Panc1 (cell line): ENCODE measurements around the gene IPO11. TPM values are rescaled to one million over a fixed set of nuclear protein-coding genes. Genes with fewer than 3 reads are reported as not detected.

ENCODE experiments used
- ATAC-seq: fragments of 200-7000 bp; cut with Tn5 transposase; 2 replicates; pipeline ENCODE4 v1.9.1; 2020; ENCODE audit warnings: mild to moderate bottlenecking, moderate library complexity
- BruUV-seq: library from RNA; stranded (reverse); fragments of 400-500 nt; replicated peaks from 2 replicates; lab custom pipeline; 2021; lab: Mats Ljungman, UMichigan
- CTCF ChIA-PET: fragments of 300-600 bp; sonication (Branson Sonifier 250); formaldehyde crosslinking; loops from one replicate; lab custom pipeline; 2022; ENCODE audit warnings: antibody characterized with exemption; lab: Charles Lee
- POLR2A ChIA-PET: fragments of 300-600 bp; sonication (Branson Sonifier 250); formaldehyde crosslinking; loops from one replicate; lab custom pipeline; 2022; ENCODE audit warnings: antibody characterized with exemption; lab: Charles Lee
- DNase-seq: peaks from one replicate; pipeline ENCODE4 v3.0.0-alpha.2; 2010; ENCODE audit warnings: low read depth, low spot score
- H3K27ac ChIP-seq: 2 replicates; pipeline ENCODE4 v1.5.1; 2011; ENCODE audit warnings: mild to moderate bottlenecking, low read length, inconsistent platforms
- H3K27me3 ChIP-seq: fragments of 200-500 bp; sonication (Bioruptor generic); 2 replicates; pipeline ENCODE4 v1.6.0; 2014; ENCODE audit warnings: low read length, inconsistent platforms; ENCODE audit not compliant: control insufficient read depth, insufficient read depth
- H3K36me3 ChIP-seq: fragments of 200-500 bp; sonication (Bioruptor generic); 2 replicates; pipeline ENCODE4 v1.5.1; 2014; ENCODE audit warnings: inconsistent platforms, mild to moderate bottlenecking, low read length, moderate library complexity; ENCODE audit not compliant: control insufficient read depth, insufficient read depth
- H3K4me1 ChIP-seq: 2 replicates; pipeline ENCODE4 v1.5.1; 2011; ENCODE audit warnings: inconsistent platforms, mild to moderate bottlenecking, low read length, moderate library complexity; ENCODE audit not compliant: control insufficient read depth, insufficient read depth
- H3K4me3 ChIP-seq, 2 experiments: 2 replicates each; pipeline ENCODE4 v1.5.1; 2011 to 2012; ENCODE audit warnings: low read depth in 2 of 2, low read length in 2 of 2, mild to moderate bottlenecking in 2 of 2, inconsistent platforms in 1 of 2, moderate library complexity in 1 of 2
- H3K9me3 ChIP-seq: fragments of 200-500 bp; sonication (Bioruptor generic); 2 replicates; pipeline ENCODE4 v1.5.1; 2014; ENCODE audit warnings: low read depth, mild to moderate bottlenecking, inconsistent platforms, low read length, moderate library complexity; ENCODE audit not compliant: control insufficient read depth, insufficient read depth
- POLR2AphosphoS5 ChIP-seq: IDR thresholded peaks from 2 replicates; pipeline ENCODE4 v1.6.1; 2012; ENCODE audit warnings: mild to moderate bottlenecking, low read depth, low read length, moderate library complexity
- SIN3A ChIP-seq: IDR thresholded peaks from 2 replicates; pipeline ENCODE4 v1.6.1; 2012; ENCODE audit warnings: low read depth, mild to moderate bottlenecking, low read length, moderate library complexity, borderline replicate concordance; ENCODE audit not compliant: insufficient read depth
- TCF7L2 ChIP-seq: IDR thresholded peaks from 2 replicates; pipeline ENCODE4 v1.6.1; 2011; ENCODE audit warnings: mild to moderate bottlenecking, low read depth, low read length, inconsistent platforms
- in situ Hi-C: cut with HindIII; loops from 2 replicates; pipeline ENCODE4 v1.10.0; 2016; ENCODE audit warnings: low sequenced_read_pairs, low pct_unique_long_range_greater_than_20kb
- intact Hi-C: fragments of 100-400 bp; cut with micrococcal nuclease; formaldehyde crosslinking; loops from one replicate; pipeline ENCODE4 v1.10.0; 2022; ENCODE audit not compliant: unreplicated experiment
- total RNA-seq: library from RNA; stranded (reverse); gene quantifications from one replicate; pipeline ENCODE4 v1.2.1, GENCODE V29; 2021; ENCODE audit not compliant: unreplicated experiment
- TF ChIP-seq, protein P1 (sequence below): fragments of 450-650 bp; IDR thresholded peaks from 2 replicates; pipeline ENCODE4 v1.5.1; 2017; ENCODE audit warnings: mild to moderate bottlenecking
- TF ChIP-seq, protein P2 (sequence below), 2 experiments: IDR thresholded peaks; 2 replicates each; pipeline ENCODE4 v1.6.1; 2011 to 2012; ENCODE audit warnings: low read depth in 2 of 2, control low read depth in 1 of 2, low read length in 1 of 2, mild to moderate bottlenecking in 1 of 2, moderate library complexity in 1 of 2; ENCODE audit not compliant: insufficient read depth in 1 of 2

The IPO11 gene
- total RNA-seq, 1 experiment from 2014 or later: 39.8 TPM

DNA sequence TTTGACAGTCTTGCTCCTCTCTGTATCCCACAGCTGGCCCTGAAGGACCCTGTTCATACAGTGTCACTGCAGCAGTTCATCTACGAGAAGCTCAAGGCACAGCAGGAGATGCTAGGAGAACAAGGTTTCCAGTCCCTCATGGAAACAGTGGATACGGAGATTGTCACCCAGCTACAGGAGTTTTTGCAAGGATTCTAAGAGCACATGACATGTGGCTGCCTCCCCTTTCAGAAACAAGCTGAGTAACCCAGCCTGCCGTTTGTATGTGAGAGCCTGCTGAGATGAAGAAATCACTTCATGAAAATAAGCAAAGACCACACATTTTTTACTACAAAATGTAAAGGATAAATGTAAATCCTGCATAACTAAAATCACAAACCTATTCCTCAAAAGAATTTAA is 214.6 kb downstream of the IPO11 start:
- H3K27ac ChIP-seq: no peak overlapping the region
- H3K27me3 ChIP-seq: no peaks in the 10 kb centered on the region
- POLR2A ChIA-PET: interaction anchor here (0.5 kb wide), 1 partner anchor 1468 kb away, joined by 3 read pairs; no protein-coding TSS in a partner anchor
- H3K4me1 ChIP-seq: no peaks in the 10 kb centered on the region
- H3K36me3 ChIP-seq: peaks cover 2% of the 10 kb centered on the region; the same call in 1 of the 2 replicates
- TF ChIP-seq SIN3A (no peak), POLR2AphosphoS5 (no peak)
- no TSS peak for BruUV-seq
- ATAC-seq (no peak), DNase-seq (no peak)
- no peak overlapping the region for H3K4me3 ChIP-seq
- in situ Hi-C loops (no loop called here), intact Hi-C loops (no loop called here)
- no peaks in the 10 kb centered on the region for H3K9me3 ChIP-seq
- CTCF ChIA-PET: no interaction called here

DNA sequence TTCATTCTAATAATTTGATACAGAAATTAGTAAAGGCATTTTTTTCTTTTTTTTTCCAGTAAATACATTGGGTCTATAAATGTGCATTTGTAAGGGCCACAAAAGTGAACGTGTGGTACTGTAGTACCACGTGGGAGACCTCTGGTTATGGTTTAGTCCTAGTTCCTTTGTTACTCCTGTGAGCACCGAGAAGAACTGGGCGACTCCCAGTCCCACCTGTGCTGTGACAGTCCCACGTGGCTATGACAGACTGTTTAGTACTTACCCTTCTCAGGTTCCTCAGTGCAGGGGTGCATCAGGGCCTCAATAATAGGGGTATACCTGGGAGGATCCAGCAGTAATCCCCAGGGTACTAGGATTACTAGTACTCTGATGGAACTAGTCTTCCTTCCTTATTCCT is 215.3 kb downstream of the IPO11 start:
- Histone ChIP-seq H3K27ac (no peak overlapping the region), H3K4me3 (no peak overlapping the region), H3K27me3 (no peaks in the 10 kb centered on the region), H3K4me1 (no peaks in the 10 kb centered on the region), H3K36me3 (peaks cover 2% of the 10 kb centered on the region; the same call in 1 of the 2 replicates), H3K9me3 (no peaks in the 10 kb centered on the region)
- DNase-seq: no peak
- POLR2A ChIA-PET: no interaction called here
- no peak for ATAC-seq
- no TSS peak for BruUV-seq
- in situ Hi-C loops (no loop called here), intact Hi-C loops (no loop called here)
- CTCF ChIA-PET: no interaction called here
- TF ChIP-seq SIN3A: no peak
- TF ChIP-seq TCF7L2: no peak
- TF ChIP-seq, protein P1, sequence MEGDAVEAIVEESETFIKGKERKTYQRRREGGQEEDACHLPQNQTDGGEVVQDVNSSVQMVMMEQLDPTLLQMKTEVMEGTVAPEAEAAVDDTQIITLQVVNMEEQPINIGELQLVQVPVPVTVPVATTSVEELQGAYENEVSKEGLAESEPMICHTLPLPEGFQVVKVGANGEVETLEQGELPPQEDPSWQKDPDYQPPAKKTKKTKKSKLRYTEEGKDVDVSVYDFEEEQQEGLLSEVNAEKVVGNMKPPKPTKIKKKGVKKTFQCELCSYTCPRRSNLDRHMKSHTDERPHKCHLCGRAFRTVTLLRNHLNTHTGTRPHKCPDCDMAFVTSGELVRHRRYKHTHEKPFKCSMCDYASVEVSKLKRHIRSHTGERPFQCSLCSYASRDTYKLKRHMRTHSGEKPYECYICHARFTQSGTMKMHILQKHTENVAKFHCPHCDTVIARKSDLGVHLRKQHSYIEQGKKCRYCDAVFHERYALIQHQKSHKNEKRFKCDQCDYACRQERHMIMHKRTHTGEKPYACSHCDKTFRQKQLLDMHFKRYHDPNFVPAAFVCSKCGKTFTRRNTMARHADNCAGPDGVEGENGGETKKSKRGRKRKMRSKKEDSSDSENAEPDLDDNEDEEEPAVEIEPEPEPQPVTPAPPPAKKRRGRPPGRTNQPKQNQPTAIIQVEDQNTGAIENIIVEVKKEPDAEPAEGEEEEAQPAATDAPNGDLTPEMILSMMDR: no peak
- TF ChIP-seq, protein P2, sequence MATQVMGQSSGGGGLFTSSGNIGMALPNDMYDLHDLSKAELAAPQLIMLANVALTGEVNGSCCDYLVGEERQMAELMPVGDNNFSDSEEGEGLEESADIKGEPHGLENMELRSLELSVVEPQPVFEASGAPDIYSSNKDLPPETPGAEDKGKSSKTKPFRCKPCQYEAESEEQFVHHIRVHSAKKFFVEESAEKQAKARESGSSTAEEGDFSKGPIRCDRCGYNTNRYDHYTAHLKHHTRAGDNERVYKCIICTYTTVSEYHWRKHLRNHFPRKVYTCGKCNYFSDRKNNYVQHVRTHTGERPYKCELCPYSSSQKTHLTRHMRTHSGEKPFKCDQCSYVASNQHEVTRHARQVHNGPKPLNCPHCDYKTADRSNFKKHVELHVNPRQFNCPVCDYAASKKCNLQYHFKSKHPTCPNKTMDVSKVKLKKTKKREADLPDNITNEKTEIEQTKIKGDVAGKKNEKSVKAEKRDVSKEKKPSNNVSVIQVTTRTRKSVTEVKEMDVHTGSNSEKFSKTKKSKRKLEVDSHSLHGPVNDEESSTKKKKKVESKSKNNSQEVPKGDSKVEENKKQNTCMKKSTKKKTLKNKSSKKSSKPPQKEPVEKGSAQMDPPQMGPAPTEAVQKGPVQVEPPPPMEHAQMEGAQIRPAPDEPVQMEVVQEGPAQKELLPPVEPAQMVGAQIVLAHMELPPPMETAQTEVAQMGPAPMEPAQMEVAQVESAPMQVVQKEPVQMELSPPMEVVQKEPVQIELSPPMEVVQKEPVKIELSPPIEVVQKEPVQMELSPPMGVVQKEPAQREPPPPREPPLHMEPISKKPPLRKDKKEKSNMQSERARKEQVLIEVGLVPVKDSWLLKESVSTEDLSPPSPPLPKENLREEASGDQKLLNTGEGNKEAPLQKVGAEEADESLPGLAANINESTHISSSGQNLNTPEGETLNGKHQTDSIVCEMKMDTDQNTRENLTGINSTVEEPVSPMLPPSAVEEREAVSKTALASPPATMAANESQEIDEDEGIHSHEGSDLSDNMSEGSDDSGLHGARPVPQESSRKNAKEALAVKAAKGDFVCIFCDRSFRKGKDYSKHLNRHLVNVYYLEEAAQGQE (IDR thresholded peaks at IDR 0.05; ENCODE audit: insufficient read depth in 1 of 2, low read depth in 2 of 2, low read length in 1 of 2): no peak
- no peak for TF ChIP-seq POLR2AphosphoS5

DNA sequence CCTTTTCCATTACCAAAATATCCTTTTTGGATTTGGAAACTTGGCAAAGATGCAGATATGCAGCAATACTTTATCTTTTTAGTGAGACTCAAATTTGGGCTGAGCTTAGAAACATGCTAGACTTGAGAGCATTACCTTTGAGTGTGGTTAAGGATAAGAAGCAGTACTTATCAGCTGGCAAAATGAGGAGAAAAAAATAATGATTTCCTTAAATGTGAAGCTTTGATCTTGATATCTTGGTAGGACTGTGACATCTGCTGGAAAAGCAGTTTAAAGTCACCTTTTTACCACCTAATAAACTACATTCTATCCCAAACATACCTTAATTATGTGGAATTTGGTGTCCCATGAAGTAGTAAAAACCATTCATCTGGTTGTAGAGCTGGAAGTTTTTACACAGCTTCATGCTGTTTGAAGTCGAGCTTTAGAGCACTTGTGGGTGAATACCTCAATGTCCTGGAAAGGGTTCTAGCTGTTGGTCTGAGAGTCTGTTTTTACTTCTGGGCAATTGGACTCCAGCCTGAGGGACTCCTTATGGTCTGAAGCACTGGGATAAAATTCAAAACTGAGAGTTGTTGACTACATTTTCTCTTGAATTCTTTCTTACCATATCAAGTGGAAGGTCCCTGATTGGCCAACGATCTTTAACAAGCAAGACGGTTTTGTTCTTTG is 219.5 kb downstream of the IPO11 start:
- no peak overlapping the region for H3K27ac ChIP-seq
- in situ Hi-C loops: no loop called here
- DNase-seq (no peak), ATAC-seq (no peak)
- H3K27me3 ChIP-seq: no peaks in the 10 kb centered on the region
- CTCF ChIA-PET: no interaction called here
- POLR2A ChIA-PET: no interaction called here
- H3K4me3 ChIP-seq: no peak overlapping the region
- BruUV-seq: no TSS peak
- H3K9me3 ChIP-seq: no peaks in the 10 kb centered on the region
- H3K36me3 ChIP-seq: peaks cover 2% of the 10 kb centered on the region; the same call in 1 of the 2 replicates
- intact Hi-C loops: no loop called here
- no peaks in the 10 kb centered on the region for H3K4me1 ChIP-seq
- TF ChIP-seq SIN3A (no peak), POLR2AphosphoS5 (no peak), TCF7L2 (no peak)
- TF ChIP-seq, protein P2 (IDR thresholded peaks at IDR 0.05; ENCODE audit: insufficient read depth in 1 of 2, low read depth in 2 of 2, low read length in 1 of 2): no peak
- TF ChIP-seq, protein P1: no peak
